ENCODE measurements around the gene CPVL. TPM values are rescaled to one million over a fixed set of nuclear protein-coding genes. Genes with fewer than 3 reads are reported as not detected.

Gene CPVL
- total RNA-seq, 6 experiments from 2014 or later = 6.2 to 23.4 (median 8.8) TPM

DNA sequence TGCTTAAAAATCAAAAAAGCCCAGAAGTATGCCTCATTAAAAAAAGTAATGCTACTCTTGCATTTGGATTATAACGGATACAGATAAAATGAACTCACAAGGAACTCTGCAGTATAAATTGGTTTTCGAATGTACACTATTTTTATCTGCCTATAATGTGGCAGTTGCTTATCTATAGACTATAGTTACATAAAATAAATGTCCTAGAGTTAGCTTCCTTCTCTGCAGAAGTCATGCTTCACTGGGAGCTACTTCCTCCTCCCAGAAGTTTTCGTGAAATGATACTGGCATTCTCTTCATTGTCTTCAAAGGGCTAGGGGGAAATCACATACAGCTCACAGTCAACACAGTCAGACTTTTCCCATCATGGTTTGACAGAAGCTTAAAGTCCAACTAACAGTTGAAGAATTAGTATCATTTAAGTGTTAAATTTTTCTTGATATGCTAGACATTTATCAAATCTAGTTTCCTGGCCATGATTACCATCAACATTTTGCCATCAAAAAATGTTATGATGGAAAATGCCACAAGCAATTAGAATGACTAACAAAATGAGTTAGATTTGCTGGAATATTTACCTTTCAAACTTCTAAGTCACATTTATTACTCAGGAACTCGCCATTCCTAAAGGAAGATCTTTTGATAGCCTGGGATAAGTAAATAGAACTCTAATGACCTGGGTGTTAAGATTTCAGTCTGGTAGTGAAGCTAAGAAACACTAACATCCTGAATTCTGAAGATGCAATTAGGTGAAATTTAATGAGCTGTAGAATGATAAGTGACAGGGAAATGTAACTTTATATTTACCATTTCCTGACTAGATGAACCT is 100.9 kb downstream of the CPVL start:
- Histone ChIP-seq H3K36me3 (no peaks in the 10 kb centered on the region), H3K4me3 (no peak overlapping the region), H3K4me1 (no peaks in the 10 kb centered on the region), H3K27ac (no peak overlapping the region), H3K9me3 (no peaks in the 10 kb centered on the region), H3K27me3 (no peaks in the 10 kb centered on the region)
- intact Hi-C loops (cut with DNase I) = no loop called here
- no peak for DNase-seq
- TF ChIP-seq POLR2A (IDR thresholded peaks at IDR 0.05) = no peak
- TF ChIP-seq, protein P1, sequence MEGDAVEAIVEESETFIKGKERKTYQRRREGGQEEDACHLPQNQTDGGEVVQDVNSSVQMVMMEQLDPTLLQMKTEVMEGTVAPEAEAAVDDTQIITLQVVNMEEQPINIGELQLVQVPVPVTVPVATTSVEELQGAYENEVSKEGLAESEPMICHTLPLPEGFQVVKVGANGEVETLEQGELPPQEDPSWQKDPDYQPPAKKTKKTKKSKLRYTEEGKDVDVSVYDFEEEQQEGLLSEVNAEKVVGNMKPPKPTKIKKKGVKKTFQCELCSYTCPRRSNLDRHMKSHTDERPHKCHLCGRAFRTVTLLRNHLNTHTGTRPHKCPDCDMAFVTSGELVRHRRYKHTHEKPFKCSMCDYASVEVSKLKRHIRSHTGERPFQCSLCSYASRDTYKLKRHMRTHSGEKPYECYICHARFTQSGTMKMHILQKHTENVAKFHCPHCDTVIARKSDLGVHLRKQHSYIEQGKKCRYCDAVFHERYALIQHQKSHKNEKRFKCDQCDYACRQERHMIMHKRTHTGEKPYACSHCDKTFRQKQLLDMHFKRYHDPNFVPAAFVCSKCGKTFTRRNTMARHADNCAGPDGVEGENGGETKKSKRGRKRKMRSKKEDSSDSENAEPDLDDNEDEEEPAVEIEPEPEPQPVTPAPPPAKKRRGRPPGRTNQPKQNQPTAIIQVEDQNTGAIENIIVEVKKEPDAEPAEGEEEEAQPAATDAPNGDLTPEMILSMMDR (IDR thresholded peaks at IDR 0.05) = no peak
- ATAC-seq = peak in 1 of 4 donors; percentile 29
- 58% methylated on average over 4 of the region's 4 CpGs for WGBS (ENCODE audit: insufficient coverage, low coverage, low lambda C conversion rate, missing lambda C conversion rate)

DNA sequence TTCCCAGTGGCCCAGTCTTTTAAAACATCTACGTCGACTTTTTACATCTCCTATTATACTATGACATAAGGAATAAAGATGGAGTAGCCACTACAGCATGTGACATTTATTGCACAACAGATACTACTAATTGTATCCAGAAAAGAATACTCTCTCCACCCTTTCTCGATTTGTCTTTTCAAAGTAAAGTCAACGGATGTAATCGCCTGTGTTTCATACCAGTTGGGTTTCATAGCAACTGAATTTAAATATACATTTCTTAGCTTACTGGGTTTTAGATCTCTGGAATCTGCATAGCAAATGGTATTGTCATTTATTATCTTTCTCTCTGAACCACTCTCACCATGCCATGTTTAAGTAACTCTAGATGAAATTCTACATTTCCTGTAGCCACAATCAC is 101.8 kb downstream of the CPVL start:
- no peaks in the 10 kb centered on the region for H3K36me3 ChIP-seq
- intact Hi-C loops (cut with DNase I) = no loop called here
- no peak overlapping the region for H3K4me3 ChIP-seq
- DNase-seq (no peak), ATAC-seq (no peak)
- no peak overlapping the region for H3K27ac ChIP-seq
- 78% methylated on average over 5 of the region's 5 CpGs for WGBS (ENCODE audit: insufficient coverage, low coverage, low lambda C conversion rate, missing lambda C conversion rate)
- H3K4me1 ChIP-seq = no peaks in the 10 kb centered on the region
- H3K9me3 ChIP-seq = no peaks in the 10 kb centered on the region
- no peaks in the 10 kb centered on the region for H3K27me3 ChIP-seq
- TF ChIP-seq, protein P1 (IDR thresholded peaks at IDR 0.05) = no peak
- TF ChIP-seq POLR2A (IDR thresholded peaks at IDR 0.05) = no peak

DNA sequence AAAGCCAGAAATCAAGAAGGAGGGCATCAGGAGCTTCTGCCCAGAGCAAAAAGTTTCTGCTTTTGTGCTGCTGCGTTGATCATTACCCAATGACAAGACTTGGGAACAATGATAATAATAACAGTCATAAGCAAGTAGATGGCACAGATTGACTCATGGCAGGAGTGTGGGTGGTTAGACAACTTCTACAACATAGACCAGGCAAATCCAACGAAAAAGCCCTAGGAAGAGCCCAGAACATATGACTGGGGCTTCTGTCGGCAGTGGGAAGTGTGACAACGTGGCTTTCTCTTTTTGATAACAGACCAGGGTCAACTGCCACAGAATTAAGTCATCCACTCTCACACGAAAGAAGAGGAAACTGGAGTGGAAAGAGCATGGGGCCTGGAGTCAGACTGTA is 102.8 kb downstream of the CPVL start:
- DNase-seq (no peak), ATAC-seq (no peak)
- WGBS (ENCODE audit: insufficient coverage, low coverage, low lambda C conversion rate, missing lambda C conversion rate) = 52% methylated on average over 5 of the region's 5 CpGs
- intact Hi-C loops (cut with DNase I) = no loop called here
- no peaks in the 10 kb centered on the region for H3K9me3 ChIP-seq
- H3K27ac ChIP-seq = no peak overlapping the region
- H3K36me3 ChIP-seq = no peaks in the 10 kb centered on the region
- TF ChIP-seq POLR2A (IDR thresholded peaks at IDR 0.05) = no peak
- TF ChIP-seq, protein P1 (IDR thresholded peaks at IDR 0.05) = no peak
- H3K4me1 ChIP-seq = no peaks in the 10 kb centered on the region
- H3K4me3 ChIP-seq = no peak overlapping the region
- H3K27me3 ChIP-seq = no peaks in the 10 kb centered on the region

DNA sequence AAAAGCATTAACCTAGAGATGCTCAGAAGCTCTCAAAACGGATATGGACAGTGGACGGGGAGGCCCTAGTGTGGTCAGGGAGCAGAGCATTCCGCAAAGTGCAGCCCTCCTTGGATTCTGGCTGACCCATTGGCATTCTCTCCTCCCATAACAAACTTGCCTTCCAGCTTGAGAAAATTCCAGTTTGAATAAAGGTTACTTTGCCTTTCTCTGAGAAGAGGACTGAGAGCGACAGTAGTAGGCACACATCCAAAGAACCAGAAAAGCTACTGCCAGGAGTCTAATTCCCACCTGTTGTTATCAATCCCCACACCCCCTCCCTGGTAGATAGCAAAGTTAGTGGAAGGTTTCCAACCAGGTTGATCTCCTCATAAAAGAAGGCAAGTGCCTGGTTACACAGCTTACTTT is 103.5 kb downstream of the CPVL start:
- Histone ChIP-seq H3K4me1 (no peaks in the 10 kb centered on the region), H3K4me3 (no peak overlapping the region), H3K36me3 (no peaks in the 10 kb centered on the region), H3K27me3 (no peaks in the 10 kb centered on the region), H3K9me3 (no peaks in the 10 kb centered on the region), H3K27ac (no peak overlapping the region)
- DNase-seq (no peak), ATAC-seq (no peak)
- no peak for TF ChIP-seq POLR2A (IDR thresholded peaks at IDR 0.05)
- TF ChIP-seq, protein P1 (IDR thresholded peaks at IDR 0.05) = no peak
- WGBS (ENCODE audit: insufficient coverage, low coverage, low lambda C conversion rate, missing lambda C conversion rate) = 54% methylated on average over 2 of the region's 4 CpGs
- intact Hi-C loops (cut with DNase I) = no loop called here
